ENCODE data around the gene ADAP1.

ADAP1 gene

DNA sequence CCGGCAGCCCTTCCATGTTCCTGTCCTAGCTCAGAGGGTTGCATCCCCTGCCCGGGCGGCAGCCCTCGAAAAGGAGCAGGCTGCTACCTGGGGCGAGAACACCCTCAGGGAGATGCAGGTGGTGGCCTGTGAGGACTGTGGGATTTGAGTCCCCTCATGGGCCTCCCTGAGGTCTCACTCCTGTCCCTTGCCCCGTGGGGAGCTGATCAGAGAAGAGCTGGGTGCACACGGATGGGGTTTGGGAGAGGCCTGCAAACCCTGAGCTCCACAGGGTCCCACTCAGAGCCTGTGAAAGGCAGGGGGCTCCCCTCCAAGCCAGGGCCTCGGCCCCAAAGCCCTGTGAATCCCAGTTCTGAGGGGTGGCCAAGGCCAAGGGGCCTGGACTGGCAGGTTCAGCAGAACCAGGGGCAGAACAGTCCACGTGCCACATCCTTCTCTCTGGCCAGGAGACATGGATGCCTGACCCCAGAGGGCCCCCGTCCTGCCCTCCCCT is 28.1 kb upstream of the ADAP1 start:
- H3K9ac ChIP-seq (ENCODE audit: low read length), result no peak overlapping the region
- H2BK5ac ChIP-seq (ENCODE audit: low read depth, low read length, poor library complexity), result no peak overlapping the region

GRCh38 chr7:981793-982510 is 27.5 kb upstream of the ADAP1 start:
- Histone ChIP-seq H3K4me3 (ENCODE audit: low read depth, low read length) (no peak overlapping the region), H3K79me2 (ENCODE audit: control insufficient read depth, insufficient read depth, low read length, poor library complexity) (no peaks in the 10 kb centered on the region), H3K27ac (ENCODE audit: low read depth, low read length) (no peak overlapping the region), H3K79me1 (ENCODE audit: low read length) (no peaks in the 10 kb centered on the region), H4K91ac (ENCODE audit: low read depth, low read length) (no peak overlapping the region), H3K27me3 (ENCODE audit: insufficient read depth, low read length) (no peaks in the 10 kb centered on the region), H2AK5ac (ENCODE audit: low read length) (no peak overlapping the region), H3K4ac (ENCODE audit: low read depth, low read length) (no peak overlapping the region), H3K9ac (ENCODE audit: low read length) (no peak overlapping the region), H4K8ac (ENCODE audit: low read depth, low read length) (no peak overlapping the region), H3K9me3 (ENCODE audit: insufficient read depth, low read depth, low read length) (peaks cover 3% of the 10 kb centered on the region), H3K14ac (ENCODE audit: low read length) (no peak overlapping the region), H2AFZ (ENCODE audit: insufficient read depth, low read length, poor library complexity) (no peak overlapping the region), H3K23ac (ENCODE audit: low read length) (no peak overlapping the region), H3K18ac (ENCODE audit: low read length) (no peak overlapping the region), H3K36me3 (ENCODE audit: control insufficient read depth in 1 of 2, insufficient read depth in 2 of 2, low read length in 2 of 2) (no peaks in the 10 kb centered on the region), H2BK120ac (ENCODE audit: insufficient read depth, low read length, poor library complexity) (no peak overlapping the region), H3K4me2 (ENCODE audit: low read length) (no peak overlapping the region), H2BK12ac (ENCODE audit: low read length) (no peak overlapping the region), H3K4me1 (ENCODE audit: control insufficient read depth in 1 of 2, insufficient read depth in 2 of 2, low read length in 2 of 2) (no peaks in the 10 kb centered on the region), H2BK5ac (ENCODE audit: low read depth, low read length, poor library complexity) (no peak overlapping the region), H4K12ac (ENCODE audit: low read depth, low read length) (no peak overlapping the region)
- WGBS (ENCODE audit: extremely low coverage, insufficient coverage, insufficient read length), result no CpG with 5 or more reads among the region's 19 CpGs
- no peak for DNase-seq

More for the DNA sequence above, 28.1 kb upstream of the ADAP1 start:
- Histone ChIP-seq H3K27ac (ENCODE audit: low read depth, low read length) (no peak overlapping the region), H2AFZ (ENCODE audit: insufficient read depth, low read length, poor library complexity) (no peak overlapping the region), H4K12ac (ENCODE audit: low read depth, low read length) (no peak overlapping the region), H3K4ac (ENCODE audit: low read depth, low read length) (no peak overlapping the region), H3K4me1 (ENCODE audit: control insufficient read depth in 1 of 2, insufficient read depth in 2 of 2, low read length in 2 of 2) (no peaks in the 10 kb centered on the region), H3K4me2 (ENCODE audit: low read length) (no peak overlapping the region), H2BK120ac (ENCODE audit: insufficient read depth, low read length, poor library complexity) (no peak overlapping the region), H3K79me2 (ENCODE audit: control insufficient read depth, insufficient read depth, low read length, poor library complexity) (no peaks in the 10 kb centered on the region), H3K27me3 (ENCODE audit: insufficient read depth, low read length) (no peaks in the 10 kb centered on the region), H3K14ac (ENCODE audit: low read length) (no peak overlapping the region), H4K8ac (ENCODE audit: low read depth, low read length) (no peak overlapping the region), H2AK5ac (ENCODE audit: low read length) (no peak overlapping the region), H3K79me1 (ENCODE audit: low read length) (no peaks in the 10 kb centered on the region), H3K4me3 (ENCODE audit: low read depth, low read length) (no peak overlapping the region), H3K36me3 (ENCODE audit: control insufficient read depth in 1 of 2, insufficient read depth in 2 of 2, low read length in 2 of 2) (no peaks in the 10 kb centered on the region), H3K9me3 (ENCODE audit: insufficient read depth, low read depth, low read length) (peaks cover 3% of the 10 kb centered on the region), H3K23ac (ENCODE audit: low read length) (no peak overlapping the region), H2BK12ac (ENCODE audit: low read length) (no peak overlapping the region), H4K91ac (ENCODE audit: low read depth, low read length) (no peak overlapping the region), H3K18ac (ENCODE audit: low read length) (no peak overlapping the region)
- DNase-seq, result no peak
- no CpG with 5 or more reads among the region's 10 CpGs for WGBS (ENCODE audit: extremely low coverage, insufficient coverage, insufficient read length)

DNA sequence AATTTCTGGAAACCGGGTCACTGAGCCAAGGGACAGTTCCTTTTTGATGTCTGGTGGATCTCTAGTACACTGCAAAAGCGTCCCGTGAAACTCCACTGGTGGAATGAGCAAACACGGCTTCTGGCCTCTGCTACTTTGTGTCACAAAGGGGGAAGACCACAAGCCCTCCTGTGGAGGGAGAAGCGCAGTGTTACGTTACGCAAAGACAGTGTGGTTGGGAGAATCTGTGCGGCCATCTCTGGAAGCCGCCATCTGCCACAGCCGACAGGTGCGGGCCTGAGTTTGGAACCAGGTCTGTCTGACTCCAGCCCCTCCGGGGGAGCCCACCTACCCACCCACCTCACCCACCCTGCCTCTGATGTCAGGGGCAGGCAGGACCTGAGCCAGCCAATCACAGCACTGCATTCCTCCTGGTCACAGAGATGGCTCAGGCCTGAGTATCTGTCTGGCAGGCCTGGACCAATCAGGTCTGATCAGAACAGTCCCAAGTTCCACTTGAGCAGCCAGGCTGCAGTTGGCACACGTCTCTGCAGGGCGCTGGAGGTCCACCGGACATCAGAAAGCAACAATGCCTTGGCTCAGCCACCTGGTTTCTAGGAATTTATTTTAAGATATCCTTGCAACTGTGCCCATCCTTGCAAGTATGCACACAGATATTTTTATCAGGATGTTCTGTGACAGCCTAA is 25.5 kb upstream of the ADAP1 start:
- Histone ChIP-seq H4K8ac (ENCODE audit: low read depth, low read length) (no peak overlapping the region), H3K4me3 (ENCODE audit: low read depth, low read length) (no peak overlapping the region), H3K27me3 (ENCODE audit: insufficient read depth, low read length) (no peaks in the 10 kb centered on the region), H3K9ac (ENCODE audit: low read length) (no peak overlapping the region), H2BK5ac (ENCODE audit: low read depth, low read length, poor library complexity) (no peak overlapping the region), H3K79me2 (ENCODE audit: control insufficient read depth, insufficient read depth, low read length, poor library complexity) (peaks cover 5% of the 10 kb centered on the region), H4K12ac (ENCODE audit: low read depth, low read length) (no peak overlapping the region), H3K14ac (ENCODE audit: low read length) (no peak overlapping the region), H3K4ac (ENCODE audit: low read depth, low read length) (no peak overlapping the region), H2BK12ac (ENCODE audit: low read length) (no peak overlapping the region), H3K18ac (ENCODE audit: low read length) (no peak overlapping the region), H3K4me1 (ENCODE audit: control insufficient read depth in 1 of 2, insufficient read depth in 2 of 2, low read length in 2 of 2) (peaks cover 4 to 5% of the 10 kb centered on the region in 2 experiments), H3K4me2 (ENCODE audit: low read length) (no peak overlapping the region), H2BK120ac (ENCODE audit: insufficient read depth, low read length, poor library complexity) (no peak overlapping the region), H2AK5ac (ENCODE audit: low read length) (no peak overlapping the region), H3K27ac (ENCODE audit: low read depth, low read length) (no peak overlapping the region), H3K36me3 (ENCODE audit: control insufficient read depth in 1 of 2, insufficient read depth in 2 of 2, low read length in 2 of 2) (no peaks in the 10 kb centered on the region), H3K9me3 (ENCODE audit: insufficient read depth, low read depth, low read length) (peaks cover 3% of the 10 kb centered on the region), H3K79me1 (ENCODE audit: low read length) (peaks cover 6% of the 10 kb centered on the region), H3K23ac (ENCODE audit: low read length) (no peak overlapping the region), H4K91ac (ENCODE audit: low read depth, low read length) (no peak overlapping the region), H2AFZ (ENCODE audit: insufficient read depth, low read length, poor library complexity) (no peak overlapping the region)
- no CpG with 5 or more reads among the region's 15 CpGs for whole genome bisulfite sequencing (ENCODE audit: extremely low coverage, insufficient coverage, insufficient read length)
- DNase-seq, result no peak

DNA sequence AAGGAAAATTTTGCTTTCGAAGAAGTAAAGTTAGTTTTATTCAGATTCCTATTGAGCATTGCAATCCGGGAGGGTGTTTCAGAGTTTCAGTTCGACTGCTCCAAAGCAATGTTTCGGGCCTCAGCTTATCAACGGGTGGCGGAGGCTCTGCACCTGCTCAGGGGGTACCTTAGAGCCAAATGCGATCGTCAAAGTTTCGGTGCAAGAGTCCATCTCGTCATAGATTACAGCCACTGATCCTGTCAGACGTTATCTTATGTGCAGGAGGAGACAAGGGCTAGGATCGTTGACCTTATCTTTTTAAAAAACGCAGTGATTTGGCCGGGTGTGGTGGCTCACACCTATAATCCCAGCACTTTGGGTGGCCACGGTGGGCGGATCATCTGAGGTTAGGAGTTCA is 24.7 kb upstream of the ADAP1 start:
- H3K9ac ChIP-seq (ENCODE audit: low read length), result no peak overlapping the region
- H3K18ac ChIP-seq (ENCODE audit: low read length), result no peak overlapping the region
- H2BK5ac ChIP-seq (ENCODE audit: low read depth, low read length, poor library complexity), result no peak overlapping the region
- no peak overlapping the region for H4K91ac ChIP-seq (ENCODE audit: low read depth, low read length)
- no peak overlapping the region for H2AK5ac ChIP-seq (ENCODE audit: low read length)
- H3K9me3 ChIP-seq (ENCODE audit: insufficient read depth, low read depth, low read length), result peaks cover 3% of the 10 kb centered on the region
- no peak for DNase-seq
- H3K23ac ChIP-seq (ENCODE audit: low read length), result no peak overlapping the region
- no peaks in the 10 kb centered on the region for H3K36me3 ChIP-seq (ENCODE audit: control insufficient read depth in 1 of 2, insufficient read depth in 2 of 2, low read length in 2 of 2)
- H3K27me3 ChIP-seq (ENCODE audit: insufficient read depth, low read length), result no peaks in the 10 kb centered on the region
- H3K4me1 ChIP-seq (ENCODE audit: control insufficient read depth in 1 of 2, insufficient read depth in 2 of 2, low read length in 2 of 2), result peaks cover 5 to 6% of the 10 kb centered on the region in 2 experiments
- WGBS (ENCODE audit: extremely low coverage, insufficient coverage, insufficient read length), result no CpG with 5 or more reads among the region's 16 CpGs
- no peak overlapping the region for H2BK120ac ChIP-seq (ENCODE audit: insufficient read depth, low read length, poor library complexity)
- H3K4me2 ChIP-seq (ENCODE audit: low read length), result no peak overlapping the region
- peaks cover 8% of the 10 kb centered on the region for H3K79me1 ChIP-seq (ENCODE audit: low read length)
- H3K14ac ChIP-seq (ENCODE audit: low read length), result no peak overlapping the region
- H2AFZ ChIP-seq (ENCODE audit: insufficient read depth, low read length, poor library complexity), result no peak overlapping the region
- H4K12ac ChIP-seq (ENCODE audit: low read depth, low read length), result no peak overlapping the region
- H2BK12ac ChIP-seq (ENCODE audit: low read length), result no peak overlapping the region
- no peak overlapping the region for H3K4ac ChIP-seq (ENCODE audit: low read depth, low read length)
- H3K79me2 ChIP-seq (ENCODE audit: control insufficient read depth, insufficient read depth, low read length, poor library complexity), result peaks cover 9% of the 10 kb centered on the region
- no peak overlapping the region for H3K4me3 ChIP-seq (ENCODE audit: low read depth, low read length)
- H3K27ac ChIP-seq (ENCODE audit: low read depth, low read length), result no peak overlapping the region
- H4K8ac ChIP-seq (ENCODE audit: low read depth, low read length), result no peak overlapping the region
